Medulla oblongata (tissue), 1 donor: ENCODE measurements around the gene ZBTB44.
"Not testable (repeated sequence)": the region's sequence is repeated elsewhere in the genome, so short reads cannot be mapped to it uniquely, and the experiment has no call there.

ENCODE experiments used
- DNase-seq: peaks from one replicate; pipeline ENCODE4 v3.0.0-alpha.2; 2015; ENCODE audit errors: extremely low spot score

Gene ZBTB44

GRCh38 chr11:130198292-130198691 lies 116.4 kb downstream of the ZBTB44 start:
- DNase-seq, result no peak

- DNase-seq, result no peak
Observed at GRCh38 chr11:130197386-130198035, 117.2 kb downstream of the ZBTB44 start.

DNA sequence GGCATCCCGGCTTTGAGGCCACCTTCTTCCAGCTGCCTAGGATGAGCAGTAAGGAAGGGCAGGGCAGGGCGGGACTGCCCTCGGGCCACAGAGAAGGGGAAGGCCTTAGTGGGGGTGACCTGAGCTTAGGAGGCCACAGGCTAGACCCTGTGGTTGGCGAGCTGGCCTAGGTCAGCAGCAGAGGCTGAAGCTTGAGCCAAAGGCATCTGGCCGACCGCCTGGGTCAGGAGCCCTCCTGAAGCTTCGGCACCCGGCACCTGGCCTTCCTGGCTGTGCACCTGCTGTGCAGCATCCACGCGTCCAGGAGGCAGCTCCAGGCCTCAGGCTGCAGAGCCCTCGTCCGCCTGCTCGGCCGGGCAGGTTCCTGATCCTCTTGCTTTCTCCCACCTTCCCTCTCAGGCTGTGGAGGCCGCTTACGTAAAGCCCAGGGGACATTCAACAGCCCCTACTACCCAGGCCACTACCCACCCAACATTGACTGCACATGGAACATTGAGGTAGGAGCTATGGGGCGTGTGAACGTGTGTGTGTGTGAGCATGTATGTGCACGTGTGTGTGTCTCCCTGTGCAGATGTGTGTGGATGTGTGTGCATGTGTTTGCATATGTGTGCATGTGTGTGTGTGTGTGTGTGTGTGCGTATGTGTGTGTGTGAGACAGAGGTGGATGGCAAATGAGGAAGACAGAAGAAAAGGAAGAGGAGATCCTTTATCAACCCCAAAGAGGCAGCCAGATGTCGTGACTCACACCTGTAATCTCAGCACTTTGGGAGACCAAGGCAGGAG lies 120.3 kb downstream of the ZBTB44 start:
- DNase-seq, result no peak

DNA sequence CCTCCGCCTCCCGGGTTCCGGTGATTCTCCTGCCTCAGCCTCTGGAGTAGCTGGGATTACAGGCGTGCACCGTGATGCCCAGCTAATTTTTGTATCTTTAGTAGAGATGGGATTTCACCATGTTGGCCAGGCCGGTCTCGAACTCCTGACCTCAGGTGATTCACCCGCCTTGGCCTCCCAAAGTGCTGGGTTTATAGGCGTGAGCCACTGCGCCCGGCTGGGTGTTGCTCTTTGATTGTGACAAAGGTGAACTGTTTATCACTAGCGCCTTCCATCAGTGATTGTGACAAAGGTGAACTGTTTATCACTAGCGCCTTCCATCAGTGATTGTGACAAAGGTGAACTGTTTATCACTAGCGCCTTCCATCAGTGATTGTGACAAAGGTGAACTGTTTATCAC lies 121.2 kb downstream of the ZBTB44 start:
- not testable (repeated sequence) for DNase-seq

- DNase-seq, result no peak
Observed at GRCh38 chr11:130192845-130193267, 121.9 kb downstream of the ZBTB44 start.

DNA sequence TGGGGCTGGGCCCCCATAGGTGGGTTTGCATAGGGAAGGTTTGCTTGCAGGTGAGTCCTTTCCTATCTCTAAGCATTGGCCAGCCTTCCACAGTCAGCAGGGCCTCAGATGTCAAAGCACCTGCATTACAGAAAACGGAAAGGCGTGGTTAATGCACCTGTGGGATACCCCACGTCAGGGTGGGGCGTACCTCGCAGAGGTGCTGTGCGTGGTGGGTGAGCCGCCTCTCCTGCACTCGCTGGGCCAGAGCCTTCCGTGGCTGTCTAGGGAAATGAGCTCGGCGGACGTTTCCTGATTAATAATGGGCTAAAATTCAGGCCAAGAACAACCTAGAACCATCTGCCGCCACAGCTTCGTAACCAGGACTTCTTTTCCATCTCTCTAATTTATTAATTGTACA lies 122.8 kb downstream of the ZBTB44 start:
- no peak for DNase-seq

DNA sequence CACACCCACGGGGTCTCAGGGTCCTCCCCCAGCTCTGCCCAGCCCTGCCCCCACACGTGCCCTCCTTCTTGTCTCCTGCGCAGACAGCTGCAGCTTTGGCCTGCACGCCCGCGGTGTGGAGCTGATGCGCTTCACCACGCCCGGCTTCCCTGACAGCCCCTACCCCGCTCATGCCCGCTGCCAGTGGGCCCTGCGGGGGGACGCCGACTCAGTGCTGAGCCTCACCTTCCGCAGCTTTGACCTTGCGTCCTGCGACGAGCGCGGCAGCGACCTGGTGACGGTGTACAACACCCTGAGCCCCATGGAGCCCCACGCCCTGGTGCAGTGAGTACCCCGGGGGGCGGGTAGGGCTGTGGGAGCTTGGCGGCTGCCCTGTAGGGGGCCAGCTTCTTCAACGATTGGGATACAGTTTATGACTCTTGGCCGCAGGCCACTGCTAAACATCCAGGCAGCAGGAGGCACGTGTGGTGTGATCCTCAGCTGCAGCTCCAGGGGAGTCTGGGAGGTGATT lies 124.3 kb downstream of the ZBTB44 start:
- DNase-seq, result no peak

DNA sequence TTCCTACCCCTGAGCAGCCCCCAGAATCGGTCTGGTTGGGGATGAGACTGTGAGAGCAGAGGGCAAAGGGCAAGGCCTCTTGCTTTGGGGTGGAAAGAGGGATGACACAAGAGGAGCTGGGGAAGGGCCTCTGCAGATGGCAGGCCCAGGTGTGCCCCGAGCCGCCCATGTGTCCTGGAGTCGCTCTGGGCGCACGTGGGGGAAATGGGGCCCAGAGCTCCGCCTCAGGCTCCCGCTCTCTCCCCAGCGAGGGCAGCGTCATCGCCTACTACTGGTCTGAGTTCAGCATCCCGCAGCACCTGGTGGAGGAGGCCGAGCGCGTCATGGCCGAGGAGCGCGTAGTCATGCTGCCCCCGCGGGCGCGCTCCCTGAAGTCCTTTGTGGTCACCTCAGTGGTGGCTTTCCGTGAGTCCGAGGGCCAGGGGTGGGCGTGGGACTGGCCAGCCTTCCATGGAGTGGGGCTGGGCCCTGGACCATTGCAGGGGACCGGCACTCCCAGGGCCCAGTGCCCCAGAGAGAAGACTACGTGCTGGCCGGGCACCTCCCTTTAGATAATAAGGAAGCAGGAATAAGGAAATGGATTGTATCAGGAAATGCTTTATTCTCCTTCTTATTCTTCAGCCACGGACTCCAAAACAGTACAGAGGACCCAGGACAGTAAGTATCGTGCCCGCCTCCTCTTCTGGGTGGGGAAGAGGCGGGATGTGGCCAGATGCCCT lies 125.1 kb downstream of the ZBTB44 start:
- DNase-seq, result no peak

DNA sequence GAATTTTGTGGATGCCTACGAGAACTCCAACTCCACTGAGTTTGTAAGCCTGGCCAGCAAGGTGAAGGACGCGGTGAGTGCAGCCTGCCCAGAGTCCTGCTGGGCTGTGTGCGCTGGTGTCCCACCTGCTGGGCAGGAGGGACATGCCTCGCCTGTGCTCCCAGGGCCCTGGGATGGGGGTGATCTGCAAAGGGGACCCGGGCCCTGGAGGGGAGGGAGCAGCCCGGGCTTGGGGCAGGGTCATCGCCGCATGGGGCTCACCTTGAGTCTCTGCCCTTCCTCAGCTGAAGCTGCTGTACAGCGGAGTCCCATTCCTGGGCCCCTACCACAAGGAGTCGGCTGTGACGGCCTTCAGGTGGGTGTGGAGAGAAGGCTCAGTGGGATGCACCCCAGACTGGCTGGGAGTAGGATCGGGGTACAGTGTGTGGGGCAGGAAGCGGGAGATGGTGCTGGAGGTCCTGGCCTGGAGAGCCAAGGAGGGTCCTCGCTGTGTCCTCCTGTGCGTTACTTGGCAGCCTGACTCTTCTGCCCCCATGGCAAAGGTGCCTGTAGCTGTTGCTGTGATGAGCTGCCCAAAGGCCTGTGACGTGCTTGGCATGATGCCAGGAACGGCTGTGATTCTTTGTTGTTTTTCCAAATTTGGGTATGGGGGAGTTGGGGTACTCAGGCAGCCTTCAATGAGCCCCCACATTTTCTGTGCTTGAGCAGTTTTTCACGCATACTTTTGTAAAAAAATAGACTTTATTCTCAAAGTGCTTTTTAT lies 126.0 kb downstream of the ZBTB44 start:
- no peak for DNase-seq

DNA sequence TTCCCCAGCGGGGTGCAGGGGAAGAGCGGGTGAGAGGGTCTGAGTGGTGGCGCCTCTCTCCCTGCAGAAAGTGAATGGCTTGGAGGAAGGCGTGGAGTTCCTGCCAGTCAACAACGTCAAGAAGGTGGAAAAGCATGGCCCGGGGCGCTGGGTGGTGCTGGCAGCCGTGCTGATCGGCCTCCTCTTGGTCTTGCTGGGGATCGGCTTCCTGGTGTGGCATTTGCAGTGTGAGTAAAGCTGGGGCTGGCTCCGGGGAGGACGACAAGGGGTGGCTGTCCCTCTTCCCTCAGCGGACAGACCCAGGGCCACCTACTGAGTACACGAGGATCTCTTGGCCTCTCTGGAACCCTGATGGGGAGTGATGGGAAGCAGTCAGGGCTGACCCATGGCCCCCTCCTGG lies 126.7 kb downstream of the ZBTB44 start:
- no peak for DNase-seq

- no peak for DNase-seq
Observed at GRCh38 chr11:130187096-130187495, 127.6 kb downstream of the ZBTB44 start.

GRCh38 chr11:130183878-130184610 lies 130.7 kb downstream of the ZBTB44 start:
- DNase-seq, result no peak

DNA sequence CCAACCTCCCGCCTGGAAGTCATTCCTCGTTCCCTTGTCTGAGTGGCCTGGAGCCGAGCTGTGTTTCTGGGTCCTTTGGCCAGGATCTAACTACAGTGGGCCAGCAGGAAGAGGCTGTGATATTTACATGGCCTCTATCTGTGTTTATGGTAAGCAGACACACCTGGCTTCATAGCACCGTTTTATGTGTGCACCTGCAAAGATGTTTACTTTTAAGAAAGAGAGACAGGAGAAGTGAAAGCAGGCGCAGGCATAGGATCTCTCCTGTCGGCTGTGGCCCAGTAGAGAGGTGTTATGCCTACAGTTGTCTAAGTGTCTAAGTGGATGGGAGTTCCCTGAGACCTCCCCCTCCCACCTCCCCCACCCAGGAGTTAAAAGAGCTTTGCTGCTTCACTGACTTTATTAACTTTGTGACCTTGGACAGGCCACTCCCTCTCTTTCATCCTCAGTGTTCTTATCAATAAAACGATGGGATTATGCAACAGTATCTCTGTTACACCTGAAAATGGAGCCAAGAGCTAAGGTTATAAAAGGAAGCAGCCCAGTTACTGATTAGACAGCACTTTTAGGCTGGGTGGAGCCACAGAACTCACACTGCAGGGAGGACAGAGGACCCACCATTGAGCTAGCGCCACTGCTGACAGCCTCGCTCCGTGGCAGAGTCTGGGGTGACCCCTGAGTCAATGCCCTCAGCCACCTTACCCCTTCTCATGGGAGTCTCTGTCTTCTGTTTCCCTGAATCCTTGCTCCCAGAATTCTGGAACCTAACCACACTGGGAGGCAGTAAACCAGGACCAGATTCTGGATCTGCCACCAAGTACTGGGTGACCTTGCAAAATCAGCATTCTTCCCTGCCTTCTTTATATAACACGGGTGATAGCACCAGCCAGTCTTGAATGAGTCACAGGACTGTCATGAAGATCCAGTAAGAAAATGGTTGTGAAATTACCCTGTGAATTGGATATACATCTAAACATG lies 133.1 kb downstream of the ZBTB44 start:
- DNase-seq, result no peak

DNA sequence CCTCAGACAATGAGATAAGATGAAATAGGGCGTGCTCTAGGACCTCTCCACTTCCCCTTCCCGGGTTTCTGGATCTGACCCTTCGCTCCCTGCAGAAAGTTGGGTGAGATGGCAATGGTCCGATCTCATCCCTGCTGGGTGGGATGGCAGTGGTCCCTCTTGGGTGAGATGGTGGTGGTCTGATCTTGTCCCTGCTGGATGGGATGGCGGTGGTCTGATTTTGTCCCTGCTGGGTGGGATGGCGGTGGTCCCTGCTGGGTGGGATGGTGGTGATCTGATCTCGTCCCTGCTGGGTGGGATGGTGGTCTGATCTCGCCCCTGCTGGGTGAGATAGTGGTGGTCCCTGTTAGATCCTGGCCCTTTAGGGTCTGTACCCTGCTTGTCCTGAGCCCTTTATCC lies 133.8 kb downstream of the ZBTB44 start:
- no peak for DNase-seq

DNA sequence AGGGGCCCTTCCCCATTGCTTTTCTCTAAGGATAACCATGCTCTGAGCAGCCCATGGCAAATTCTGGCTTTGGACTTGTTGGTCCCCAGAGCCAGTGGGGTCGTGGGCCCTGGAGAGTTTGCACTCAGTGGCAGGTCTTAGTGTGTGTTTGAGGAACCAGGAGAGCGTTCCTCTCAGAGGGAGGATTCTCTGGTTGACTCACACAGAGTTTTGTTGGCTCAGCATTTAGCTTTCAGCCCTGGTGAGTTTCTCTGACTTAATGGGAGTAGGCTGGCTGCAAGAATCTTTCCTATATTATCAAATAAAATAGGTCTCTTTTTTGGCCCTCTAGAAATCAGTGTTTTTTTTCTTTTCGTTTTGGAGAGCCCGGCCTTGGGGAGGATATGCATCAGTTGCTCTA lies 134.2 kb downstream of the ZBTB44 start:
- peak; percentile 54 for DNase-seq

- no peak for DNase-seq
Observed at GRCh38 chr11:130179396-130180306, 135.1 kb downstream of the ZBTB44 start.

- DNase-seq, result no peak
Observed at GRCh38 chr11:130178441-130179339, 136.0 kb downstream of the ZBTB44 start.

DNA sequence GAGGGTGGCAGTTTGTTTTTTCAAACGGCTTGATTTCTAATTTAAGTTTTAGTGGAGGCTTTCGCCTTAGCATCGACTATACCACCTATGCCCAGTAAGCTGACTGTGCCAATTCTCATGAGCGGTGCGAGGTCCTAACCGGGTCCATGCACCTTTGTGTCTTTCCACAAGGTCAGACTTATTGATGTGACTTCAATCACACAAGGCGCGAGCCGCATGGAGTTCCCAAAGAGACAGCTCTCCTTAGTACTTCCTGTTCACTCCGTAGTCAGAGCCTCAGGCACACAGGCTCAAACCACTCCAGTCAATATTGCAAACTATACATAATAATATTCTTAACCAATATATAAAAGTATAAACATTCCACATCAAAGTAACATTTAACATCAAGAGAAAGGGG lies 136.9 kb downstream of the ZBTB44 start:
- no peak for DNase-seq
